Suprapubic skin (tissue), 4 donors: ENCODE results near the gene LY6G5C.

Source experiments
- CTCF ChIP-seq, 2 donors: fragments of 200-600 bp in 1 of 2; fragments of 450-650 bp in 1 of 2; sonication (generic) in 1 of 2; IDR thresholded peaks; one replicate each; pipeline ENCODE4 v1.5.1; 2016 to 2019; ENCODE audit warnings: antibody characterized with exemption in 2 of 2, mild to moderate bottlenecking in 1 of 2, moderate library complexity in 1 of 2
- EP300 ChIP-seq: sonication (generic); formaldehyde crosslinking; IDR thresholded peaks from one replicate; pipeline ENCODE4 v1.6.1; 2017; ENCODE audit warnings: antibody characterized with exemption
- POLR2A ChIP-seq, 2 donors: fragments of 450-650 bp; IDR thresholded peaks; one replicate each; pipeline ENCODE4 v1.6.1; 2017; ENCODE audit warnings: antibody characterized with exemption in 2 of 2, mild to moderate bottlenecking in 2 of 2, moderate library complexity in 2 of 2
- POLR2AphosphoS5 ChIP-seq, 3 donors: sonication (generic); formaldehyde crosslinking; IDR thresholded peaks; one replicate each; pipeline ENCODE4 v1.6.1; 2017; ENCODE audit warnings: antibody characterized with exemption in 3 of 3

GRCh38 chr6:31710523-31711219 is 29.8 kb upstream of the LY6G5C start:
- no peak for TF ChIP-seq POLR2A (IDR thresholded peaks at IDR 0.05)
- no peak for TF ChIP-seq CTCF (IDR thresholded peaks at IDR 0.05)
- TF ChIP-seq EP300: no peak
- TF ChIP-seq POLR2AphosphoS5 (IDR thresholded peaks at IDR 0.05): no peak
